Peyer's patch (tissue), 4 donors: ENCODE results near the gene MAN1B1.

Experiments
- CTCF ChIP-seq, 6 experiments: fragments of 450-650 bp in 4 of 6; fragments of 200-600 bp in 2 of 6; sonication (generic) in 1 of 6; IDR thresholded peaks; one replicate each; pipeline ENCODE4 v1.5.1; 2017 to 2019; ENCODE audit warnings: antibody characterized with exemption in 6 of 6, mild to moderate bottlenecking in 3 of 6, moderate library complexity in 1 of 6
- POLR2A ChIP-seq, 2 donors: fragments of 450-650 bp; IDR thresholded peaks; one replicate each; pipeline ENCODE4 v1.5.1; 2017; ENCODE audit warnings: antibody characterized with exemption in 2 of 2, mild to moderate bottlenecking in 2 of 2, moderate library complexity in 2 of 2

GRCh38 chr9:137138722-137139467 lies 52.1 kb downstream of the MAN1B1 start, which contains the start of gene GRIN1:
- TF ChIP-seq CTCF (IDR thresholded peaks at IDR 0.05): no peak
- no peak for TF ChIP-seq POLR2A (IDR thresholded peaks at IDR 0.05)
